HG03432 (cell line): ENCODE data around the gene TSNAXIP1.

Source experiments
- ATAC-seq: cut with Tn5 transposase; IDR thresholded peaks from one replicate; pipeline ENCODE4 v1.9.1; 2021; ENCODE audit warnings: mild to moderate bottlenecking, moderate library complexity; ENCODE audit not compliant: unreplicated experiment

Gene TSNAXIP1

DNA sequence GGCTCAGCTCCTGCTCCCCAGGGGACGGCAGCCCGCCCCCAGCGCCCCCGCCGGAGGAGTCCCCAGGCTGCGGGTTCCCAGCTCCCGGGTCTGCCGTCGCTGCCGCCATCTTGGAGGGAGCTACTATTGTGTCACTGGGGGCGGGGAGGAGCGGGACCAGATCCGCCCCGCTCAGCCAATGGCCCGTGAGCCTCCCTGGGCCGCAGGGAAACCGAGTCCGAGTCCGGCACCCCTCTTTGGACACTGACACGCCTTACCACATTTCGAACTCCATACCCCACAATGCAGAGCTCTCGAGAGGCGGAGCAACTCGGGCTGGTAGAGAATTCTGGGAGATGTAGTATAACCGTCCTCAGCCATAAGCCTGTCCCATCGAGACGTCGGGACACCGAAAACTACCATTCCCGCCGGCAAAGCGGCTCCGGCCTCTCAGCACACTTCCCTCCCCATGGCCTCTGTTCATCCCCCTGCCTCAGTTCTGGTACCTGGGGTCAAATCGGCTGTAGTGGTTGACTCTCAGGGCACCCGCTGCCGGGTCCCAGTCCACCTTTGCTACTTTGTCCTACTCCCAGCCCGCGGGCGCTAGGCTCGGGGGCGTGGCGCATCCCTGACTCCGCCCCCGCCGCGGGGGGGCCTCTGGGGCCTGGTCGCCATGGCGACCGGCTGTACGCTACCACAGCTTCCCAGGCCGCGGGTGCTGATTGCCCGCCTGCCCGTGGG is at the start of gene TSNAXIP1, which contains the start of gene RANBP10:
TSS of gene TSNAXIP1 (plus strand) at position 462 of the 720 bp plus-strand sequence. CDS start 261 bp downstream, outside the sequence.
TSS of gene RANBP10 (minus strand) at position 133 of the 720 bp plus-strand sequence. CDS start at position 109, 24 bp downstream.
- ATAC-seq: peak; percentile 90

- no peak for ATAC-seq
These were observed 48.7 kb upstream of the TSNAXIP1 start for GRCh38 chr16:67758006-67758405.

- ATAC-seq: no peak
These were observed 47.7 kb upstream of the TSNAXIP1 start for GRCh38 chr16:67758966-67759365.

- no peak for ATAC-seq
These were observed 46.3 kb upstream of the TSNAXIP1 start for GRCh38 chr16:67760206-67760955.

- ATAC-seq: no peak
These were observed 45.8 kb upstream of the TSNAXIP1 start for GRCh38 chr16:67760956-67761230.

GRCh38 chr16:67761924-67762323 is 44.8 kb upstream of the TSNAXIP1 start:
- no peak for ATAC-seq

DNA sequence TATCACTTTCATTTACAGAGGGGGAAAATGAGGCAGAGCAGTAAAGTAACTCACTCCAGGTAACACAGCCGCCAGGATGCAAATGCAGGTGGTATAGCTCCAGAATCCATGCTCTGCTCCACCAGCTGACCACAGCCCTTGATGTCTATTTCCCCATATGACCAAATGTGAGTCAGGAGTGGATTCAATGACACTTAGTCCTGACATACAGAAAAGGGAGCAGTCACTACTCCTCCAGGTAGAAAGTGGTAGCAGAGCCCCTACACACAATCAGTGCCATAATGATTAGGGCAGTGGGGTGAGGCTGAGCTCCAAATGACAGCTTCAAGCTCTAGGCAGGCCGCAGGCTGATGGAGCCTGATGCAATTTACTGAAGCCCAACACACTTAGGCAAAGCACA is 44.3 kb upstream of the TSNAXIP1 start:
- no peak for ATAC-seq

DNA sequence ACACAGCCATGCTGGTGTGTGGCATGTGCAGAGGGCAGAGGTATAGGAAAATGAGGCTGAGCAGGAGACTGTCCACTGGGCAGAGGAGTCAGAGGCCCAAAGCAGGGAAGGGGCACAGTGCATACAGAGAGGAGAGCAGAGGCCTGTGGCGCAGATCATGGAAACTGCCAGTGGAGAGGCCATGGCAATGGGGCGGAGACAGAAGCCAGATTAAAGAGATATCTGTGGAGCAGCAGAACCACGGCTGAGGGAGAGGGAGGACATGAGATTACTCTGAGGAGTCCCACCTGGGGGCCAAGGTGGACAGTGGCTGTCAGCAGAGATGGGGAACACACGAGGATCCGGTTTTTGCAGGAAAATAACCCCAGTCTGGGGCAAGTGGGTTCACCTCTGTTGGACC is 43.6 kb upstream of the TSNAXIP1 start:
- no peak for ATAC-seq

DNA sequence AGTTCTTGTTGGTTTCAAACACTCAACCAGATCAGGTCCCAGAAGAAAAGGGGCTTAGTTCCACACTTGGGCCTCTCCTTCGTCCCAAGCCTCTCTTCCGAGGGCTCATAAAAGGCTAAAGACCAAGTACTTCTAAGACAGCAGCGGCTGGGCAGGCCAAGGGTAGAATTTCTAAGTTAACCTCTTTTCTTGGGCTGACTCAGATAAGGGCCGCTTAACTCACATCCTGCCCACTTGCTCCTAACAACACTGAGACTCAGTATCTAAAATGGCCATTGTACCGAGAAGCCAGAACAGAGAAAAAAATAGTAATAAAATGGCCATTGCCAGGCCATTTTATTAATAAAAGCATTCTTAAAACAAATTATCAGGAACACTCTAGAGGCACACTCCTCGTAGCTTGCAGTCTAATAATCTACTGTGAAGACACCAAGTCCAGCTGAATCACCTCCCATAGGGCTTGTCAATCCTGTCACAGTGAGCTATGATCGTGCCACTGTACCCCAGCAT is 42.5 kb upstream of the TSNAXIP1 start:
- no peak for ATAC-seq

DNA sequence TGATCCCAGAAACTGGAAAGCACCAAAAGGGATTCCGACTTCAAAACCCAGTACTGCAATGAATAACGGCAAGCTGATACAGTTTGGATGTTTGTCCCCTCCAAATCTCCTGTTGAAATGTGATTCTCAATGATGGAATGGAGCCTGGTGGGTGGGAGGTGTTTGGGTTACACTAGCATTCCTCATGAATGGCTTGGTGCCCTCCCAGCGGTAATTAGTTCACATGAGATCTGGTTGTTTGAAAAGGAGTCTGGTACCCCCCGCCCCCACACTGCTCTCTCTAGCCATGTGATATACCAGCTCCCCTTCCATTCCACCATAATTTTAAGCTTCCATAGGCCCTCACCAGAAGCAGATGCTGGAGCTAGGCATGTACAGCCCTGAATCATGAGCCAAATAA is 40.4 kb upstream of the TSNAXIP1 start:
- ATAC-seq: no peak

GRCh38 chr16:67767953-67768352 is 38.7 kb upstream of the TSNAXIP1 start:
- no peak for ATAC-seq

- ATAC-seq: no peak
These were observed 36.2 kb upstream of the TSNAXIP1 start for GRCh38 chr16:67770346-67770991.

- ATAC-seq: no peak
These were observed 33.6 kb upstream of the TSNAXIP1 start for GRCh38 chr16:67773099-67773498.

GRCh38 chr16:67773569-67774456 is 32.9 kb upstream of the TSNAXIP1 start:
- no peak for ATAC-seq

- ATAC-seq: no peak
These were observed 32.2 kb upstream of the TSNAXIP1 start for GRCh38 chr16:67774457-67774853.

DNA sequence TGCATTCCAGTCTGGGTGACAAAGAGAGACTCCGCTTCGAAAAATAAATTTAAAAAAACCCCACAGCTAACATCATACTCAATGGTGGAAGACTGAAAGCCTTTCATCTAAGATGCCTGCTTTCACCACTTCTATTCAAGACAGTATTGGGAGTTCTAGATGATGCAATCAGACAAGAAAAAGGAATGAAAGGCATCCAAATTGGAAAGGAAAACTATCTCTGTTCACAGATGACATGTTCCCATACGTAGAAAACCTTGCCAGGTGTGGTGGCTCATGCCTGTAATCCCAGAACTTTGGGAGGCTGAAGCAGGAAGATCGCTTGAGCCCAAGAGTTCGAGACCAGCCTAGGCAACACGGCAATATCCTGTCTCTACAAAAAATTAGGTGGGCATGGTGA is 31.4 kb upstream of the TSNAXIP1 start:
- no peak for ATAC-seq

DNA sequence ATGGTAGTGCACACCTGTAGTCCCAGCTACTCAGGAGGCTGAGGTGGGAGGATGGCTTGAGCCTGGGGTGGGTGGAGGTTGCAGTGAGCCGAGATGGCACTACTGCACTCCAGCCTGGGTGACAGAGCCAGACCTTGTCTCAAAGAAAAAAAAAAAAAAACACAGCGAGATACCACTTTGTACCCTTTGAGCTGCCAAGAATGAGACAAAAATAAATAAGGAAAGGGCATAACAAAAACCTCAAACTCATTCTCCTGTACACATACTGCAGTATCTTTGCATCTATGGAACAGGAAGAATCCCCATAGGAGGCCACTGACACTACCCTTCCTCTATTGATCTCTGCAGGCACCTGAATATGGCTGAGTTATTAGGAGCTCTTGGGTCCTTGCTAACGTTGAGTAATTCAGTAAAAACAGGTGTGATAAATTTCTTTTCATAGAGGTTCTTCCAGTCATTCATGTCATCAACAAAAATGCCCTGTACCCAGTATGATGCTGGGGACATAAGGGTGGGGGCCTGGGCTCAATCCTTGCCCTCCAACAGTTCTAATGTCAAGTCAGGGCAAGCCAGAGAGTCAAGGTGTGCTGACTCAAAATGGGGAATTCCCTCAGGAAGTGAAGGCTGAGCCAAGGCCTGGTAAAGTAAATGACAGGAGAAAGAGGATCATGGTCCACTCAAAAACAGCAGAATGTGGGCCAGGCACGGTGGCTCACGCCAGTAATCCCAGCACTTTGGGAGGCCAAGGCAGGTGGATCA is 27.3 kb upstream of the TSNAXIP1 start:
- no peak for ATAC-seq

DNA sequence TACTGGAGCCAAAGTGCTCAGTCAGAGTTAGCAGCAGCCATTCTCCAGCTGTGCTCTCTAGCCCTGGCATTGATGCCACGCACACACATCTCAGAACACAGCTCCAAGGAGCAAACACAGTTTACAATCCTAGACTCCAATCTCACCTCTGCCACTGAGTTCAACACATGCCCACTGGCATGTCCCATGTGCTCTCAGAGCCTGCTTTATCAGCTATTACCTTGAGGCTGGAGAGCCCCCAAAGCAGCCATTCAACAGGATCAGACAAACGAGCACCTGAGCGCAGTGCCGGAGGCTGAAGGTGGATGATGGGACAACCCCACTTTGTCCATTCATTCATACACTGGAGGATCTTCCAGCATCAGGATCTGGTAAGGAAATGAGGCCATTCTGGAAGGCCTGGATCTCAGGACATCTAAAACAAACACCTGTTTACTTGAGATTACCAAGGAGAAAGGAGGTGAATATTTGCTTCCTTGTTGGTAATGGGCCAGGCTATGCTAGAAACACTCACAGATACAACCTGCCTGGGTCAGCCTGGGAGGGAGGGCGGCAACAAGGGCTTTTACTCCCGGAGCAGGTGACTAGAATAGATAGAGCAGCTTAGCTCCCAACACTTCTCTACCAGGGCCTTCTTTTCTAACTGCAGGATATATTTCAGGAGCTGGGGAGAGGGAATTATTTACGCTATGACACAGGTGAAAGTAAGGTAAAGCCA is 25.7 kb upstream of the TSNAXIP1 start:
- ATAC-seq: no peak

DNA sequence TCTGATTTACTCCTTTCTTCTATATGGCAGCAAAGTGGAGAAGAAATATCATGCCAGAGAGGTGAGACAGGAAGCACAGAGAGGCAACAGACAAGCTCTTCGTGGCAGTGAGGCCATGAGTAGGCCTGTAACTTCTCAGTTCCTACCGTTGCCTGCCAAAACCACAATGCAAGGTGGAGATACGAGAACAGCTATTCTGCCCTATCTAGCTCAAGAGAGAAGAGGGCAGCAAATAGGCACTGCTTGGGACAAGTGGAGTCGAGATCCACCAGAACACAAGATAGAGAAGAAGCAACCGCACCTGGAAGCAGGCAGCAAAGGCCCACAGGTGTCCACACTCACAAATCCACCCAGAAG is 25.1 kb upstream of the TSNAXIP1 start:
- no peak for ATAC-seq
